HG03064 (cell line): Measurements from ENCODE around the gene GALNT16.
"Not testable (repeated sequence)": the region's sequence is repeated elsewhere in the genome, so short reads cannot be mapped to it uniquely, and the experiment has no call there.

Experiments used
- ATAC-seq: cut with Tn5 transposase; IDR thresholded peaks from one replicate; pipeline ENCODE4 v1.9.1; 2021; ENCODE audit warnings: low read depth; ENCODE audit not compliant: unreplicated experiment

GALNT16 gene

GRCh38 chr14:69259527-69260189 is at the start of gene GALNT16:
Gene GALNT16, plus strand, starts transcription at chr14:69260158. Its CDS starts 133 bp downstream, at chr14:69260291.
- no peak for ATAC-seq

GRCh38 chr14:69214393-69214792 is 45.6 kb upstream of the GALNT16 start:
- ATAC-seq, result no peak

DNA sequence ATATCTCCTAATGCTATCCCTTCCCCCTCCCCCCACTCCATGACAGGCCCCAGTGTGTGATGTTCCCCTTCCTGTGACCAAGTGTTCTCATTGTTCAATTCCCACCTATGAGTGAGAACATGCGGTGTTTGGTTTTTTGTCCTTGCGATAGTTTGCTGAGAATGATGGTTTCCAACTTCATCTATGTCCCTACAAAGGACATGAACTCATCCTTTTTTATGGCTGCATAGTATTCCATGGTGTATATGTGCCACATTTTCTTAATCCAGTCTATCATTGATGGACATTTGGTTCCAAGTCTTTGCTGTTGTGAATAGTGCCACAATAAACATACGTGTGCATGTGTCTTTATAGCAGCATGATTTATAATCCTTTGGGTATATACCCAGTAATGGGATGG is 42.3 kb upstream of the GALNT16 start:
- ATAC-seq, result not testable (repeated sequence)

DNA sequence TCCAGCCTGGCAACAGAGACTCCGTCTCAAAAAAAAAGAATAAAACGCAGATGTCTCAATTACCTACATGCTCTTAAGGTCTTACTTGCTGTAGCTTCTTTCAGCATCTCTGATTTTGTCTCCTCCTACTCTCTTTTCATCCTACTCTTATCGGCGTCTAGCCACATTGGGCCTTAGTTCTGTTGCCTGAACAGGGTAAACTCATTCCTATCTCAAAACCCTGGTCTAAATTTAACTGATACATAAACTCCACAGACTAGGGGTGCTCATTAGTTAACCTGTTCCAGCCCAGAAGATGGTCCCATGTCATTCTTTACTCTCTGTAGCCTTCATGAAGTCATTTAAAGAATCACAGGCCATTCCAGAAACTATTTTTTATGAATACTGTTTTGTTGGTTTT is 35.0 kb upstream of the GALNT16 start:
- no peak for ATAC-seq

DNA sequence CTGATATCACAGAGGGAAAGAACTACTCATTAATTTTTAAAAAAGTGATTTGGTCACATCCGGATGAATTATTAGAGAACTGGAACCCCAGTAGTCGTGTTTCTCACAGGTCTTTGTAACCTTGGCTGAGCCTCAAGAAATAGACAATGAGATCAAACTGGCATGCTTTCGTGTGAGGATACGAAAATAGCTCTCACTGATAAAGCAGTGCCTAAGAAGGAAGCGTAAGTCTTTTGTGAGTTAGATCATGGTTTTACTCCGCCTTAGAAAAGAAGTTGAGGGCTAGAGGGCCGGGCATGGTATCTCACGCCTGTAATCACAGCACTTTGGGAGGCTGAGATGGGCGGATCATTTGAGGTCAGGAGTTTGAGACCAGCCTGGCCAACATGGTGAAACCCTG is 33.8 kb upstream of the GALNT16 start:
- ATAC-seq, result no peak

DNA sequence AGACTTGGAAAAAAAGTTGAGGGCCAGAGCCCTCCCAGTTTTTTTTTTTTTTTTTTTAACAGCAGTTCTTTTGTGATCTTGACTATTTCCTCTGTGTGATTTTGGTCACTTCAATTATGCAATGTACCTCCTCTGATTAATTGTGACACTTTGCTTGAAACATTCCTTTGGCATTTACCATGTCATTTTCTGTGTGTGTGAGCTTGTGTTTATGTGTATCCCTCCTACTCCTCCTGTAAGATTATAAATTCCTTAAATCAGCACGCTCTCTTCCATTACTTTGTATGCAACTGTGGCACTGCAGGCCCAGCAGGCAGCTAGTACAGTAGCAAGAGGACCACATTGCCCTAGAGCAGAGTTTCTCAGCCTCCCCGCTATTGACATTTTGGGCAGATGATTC is 33.2 kb upstream of the GALNT16 start:
- no peak for ATAC-seq

DNA sequence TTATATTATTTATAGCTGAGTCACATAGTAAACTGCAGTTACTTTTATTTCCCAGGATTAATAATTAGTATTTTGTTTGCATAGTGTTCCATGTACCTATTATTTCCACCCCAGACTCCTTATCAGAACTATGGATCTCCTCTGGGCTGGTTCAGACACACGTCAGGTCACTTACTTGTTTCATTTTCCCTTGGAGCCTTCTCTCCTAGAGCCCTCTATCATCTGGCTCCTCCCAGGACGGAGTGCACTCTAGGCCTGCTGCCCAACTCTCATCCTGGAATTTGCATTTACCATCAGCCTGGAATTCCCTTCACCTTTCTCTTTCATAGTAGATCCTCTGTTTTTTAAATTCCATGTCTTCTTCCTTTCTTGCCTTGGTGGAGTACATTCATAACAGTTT is 28.5 kb upstream of the GALNT16 start:
- no peak for ATAC-seq

DNA sequence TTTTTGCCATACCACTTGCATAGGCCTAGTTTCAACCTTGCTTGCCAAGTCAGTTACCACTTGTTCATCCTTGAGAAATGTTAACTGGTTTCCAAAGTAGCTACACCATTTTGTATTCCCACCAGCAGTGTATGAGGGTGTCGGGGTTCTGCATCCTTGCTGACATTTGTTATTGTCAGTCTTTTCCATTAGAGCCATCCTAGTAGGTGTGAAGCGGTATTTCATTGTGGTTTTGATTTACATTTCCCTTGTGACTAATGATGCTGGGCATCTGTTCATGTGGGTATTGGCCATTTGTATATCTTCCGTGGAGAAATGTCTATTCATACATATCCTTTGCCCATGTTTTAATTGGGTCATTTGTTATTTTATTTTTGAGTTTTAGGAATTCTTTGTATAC is 27.6 kb upstream of the GALNT16 start:
- ATAC-seq, result no peak

GRCh38 chr14:69234106-69234505 is 25.9 kb upstream of the GALNT16 start:
- ATAC-seq, result no peak

DNA sequence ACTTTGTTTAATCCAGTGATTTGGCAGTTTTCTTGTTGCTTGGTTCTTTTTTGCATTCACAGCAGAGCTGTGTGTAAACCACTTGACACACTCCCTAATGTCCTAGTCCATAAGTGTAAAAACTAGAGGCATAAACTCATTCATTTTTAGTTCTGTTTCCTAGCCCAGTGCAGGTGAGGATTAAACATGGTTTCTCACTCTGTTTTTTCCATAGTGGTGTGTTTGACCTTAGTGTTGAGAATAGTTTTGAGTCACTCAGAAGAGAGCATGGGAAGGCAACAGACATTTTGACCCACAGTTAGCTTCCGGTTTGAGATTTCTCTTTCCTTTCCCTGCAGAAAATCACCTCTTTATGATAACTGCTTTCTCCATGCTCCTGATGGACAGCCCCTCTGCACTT is 24.2 kb upstream of the GALNT16 start:
- no peak for ATAC-seq

GRCh38 chr14:69237142-69237541 is 22.8 kb upstream of the GALNT16 start:
- no peak for ATAC-seq

DNA sequence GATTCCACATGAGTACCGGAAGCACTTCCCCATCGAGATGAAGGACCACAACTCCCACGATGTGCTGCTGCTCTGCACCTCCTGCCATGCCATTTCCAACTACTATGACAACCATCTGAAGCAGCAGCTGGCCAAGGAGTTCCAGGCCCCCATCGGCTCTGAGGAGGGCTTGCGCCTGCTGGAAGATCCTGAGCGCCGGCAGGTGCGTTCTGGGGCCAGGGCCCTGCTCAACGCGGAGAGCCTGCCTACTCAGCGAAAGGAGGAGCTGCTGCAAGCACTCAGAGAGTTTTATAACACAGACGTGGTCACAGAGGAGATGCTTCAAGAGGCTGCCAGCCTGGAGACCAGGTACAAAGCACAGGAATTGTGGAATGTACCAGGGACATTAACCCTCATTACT is 22.4 kb upstream of the GALNT16 start:
- no peak for ATAC-seq

DNA sequence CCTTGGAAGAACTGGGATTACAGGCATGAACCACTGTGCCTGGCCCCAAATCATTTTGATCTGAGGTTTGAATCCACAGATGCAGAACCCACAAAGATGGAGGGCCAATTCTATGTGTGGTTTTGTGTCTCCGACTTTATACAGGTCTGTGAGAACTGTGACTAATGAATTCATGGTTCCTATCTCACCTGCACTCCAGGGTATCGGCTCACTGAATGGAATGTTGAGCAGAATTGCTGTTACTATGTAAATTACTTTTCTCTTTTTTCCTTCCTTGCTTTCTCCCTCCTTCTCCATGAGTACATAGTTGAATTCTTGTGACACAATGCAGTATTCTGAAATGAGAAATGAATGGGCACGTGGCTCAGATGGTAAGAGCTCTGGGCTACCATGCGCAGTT is 21.1 kb upstream of the GALNT16 start:
- ATAC-seq, result no peak

- no peak for ATAC-seq
These were observed 19.3 kb upstream of the GALNT16 start for GRCh38 chr14:69240527-69241173.

- ATAC-seq, result no peak
These were observed 18.4 kb upstream of the GALNT16 start for GRCh38 chr14:69241577-69241976.

GRCh38 chr14:69242311-69243224 is 17.4 kb upstream of the GALNT16 start:
- ATAC-seq, result no peak

GRCh38 chr14:69244946-69245345 is 15.0 kb upstream of the GALNT16 start:
- ATAC-seq, result no peak

GRCh38 chr14:69246331-69246730 is 13.6 kb upstream of the GALNT16 start:
- no peak for ATAC-seq

DNA sequence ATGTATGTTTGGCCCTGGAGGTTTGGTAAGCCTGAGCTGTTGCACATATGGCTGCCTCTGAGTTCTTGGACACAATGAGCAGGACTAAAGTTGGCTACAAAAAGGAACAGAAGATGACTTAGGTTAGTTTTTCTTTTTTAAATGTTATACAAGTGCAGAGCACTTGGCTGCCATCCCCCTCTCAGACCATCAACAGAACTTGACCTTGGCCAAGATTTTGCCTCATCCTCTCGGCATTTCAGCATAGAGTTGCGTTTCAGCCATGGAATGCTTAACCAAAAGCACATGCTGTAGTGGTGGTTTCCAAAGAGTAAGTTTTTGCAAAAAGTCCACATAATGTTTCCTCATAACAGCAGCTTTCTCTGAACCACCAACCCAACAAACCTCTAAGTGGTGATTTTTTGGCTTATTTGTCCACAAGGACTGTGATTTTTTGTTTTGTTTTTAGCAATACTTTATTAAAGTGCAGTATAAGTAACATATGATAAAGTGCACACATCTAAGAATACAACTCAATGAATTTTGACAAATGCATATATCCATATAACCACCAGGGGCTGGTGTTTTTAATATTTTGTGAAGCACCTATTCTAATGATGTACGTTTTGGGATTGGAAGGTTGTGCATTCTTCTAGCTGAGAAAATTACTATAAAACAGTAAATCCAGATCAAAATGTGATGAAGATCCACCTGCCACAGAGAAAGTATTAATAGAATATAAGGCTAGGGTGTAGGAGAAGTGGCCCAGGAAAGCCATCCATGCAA is 12.1 kb upstream of the GALNT16 start:
- ATAC-seq, result no peak

- ATAC-seq, result no peak
These were observed 10.4 kb upstream of the GALNT16 start for GRCh38 chr14:69249603-69250002.

DNA sequence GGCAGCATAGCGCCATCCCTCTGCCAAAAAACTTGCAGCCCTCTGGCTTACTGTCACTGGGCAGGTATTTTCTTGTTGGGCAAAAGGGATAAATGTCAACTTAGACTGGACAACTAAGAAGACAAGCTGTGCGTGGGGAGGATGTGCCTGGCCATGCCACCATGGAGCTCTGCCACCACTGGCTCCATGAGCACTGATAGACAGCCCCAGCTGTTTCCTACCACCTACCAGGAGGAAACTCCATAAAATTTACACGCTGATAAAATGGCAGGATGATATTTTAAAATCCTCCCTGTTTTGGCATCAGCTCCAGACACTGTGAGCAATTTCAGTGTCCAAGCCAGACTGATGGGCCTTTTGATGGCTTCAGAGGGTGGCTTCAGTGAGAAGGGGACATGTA is 7.1 kb upstream of the GALNT16 start:
- ATAC-seq, result no peak
